AG20443 (cell line): ENCODE measurements around the gene CAMK1D.

Source experiments
- DNase-seq: peaks from one replicate; pipeline ENCODE4 v3.0.0; 2012; ENCODE audit warnings: low spot score, mixed read lengths

The CAMK1D gene

DNA sequence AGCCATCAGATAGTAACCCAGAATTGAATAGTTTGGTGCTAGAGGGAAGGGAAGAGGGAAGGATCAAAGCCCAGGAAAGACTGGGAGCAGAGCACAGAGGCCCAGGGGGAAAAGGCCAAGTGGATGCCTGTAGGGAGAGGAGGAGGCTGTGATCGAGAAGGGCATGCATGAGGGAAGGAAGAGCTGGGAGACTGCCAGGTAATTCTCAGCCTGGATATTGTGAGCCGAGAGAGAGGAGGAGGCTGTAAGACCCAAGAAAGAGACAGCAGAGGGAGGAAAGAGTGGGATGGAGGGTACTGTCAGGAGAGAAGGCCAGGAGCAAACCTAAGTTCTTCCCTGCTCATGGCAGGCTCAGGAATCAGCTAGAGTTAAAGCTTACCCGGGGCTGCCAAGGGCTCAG is 474.0 kb downstream of the CAMK1D start:
- no peak for DNase-seq

DNA sequence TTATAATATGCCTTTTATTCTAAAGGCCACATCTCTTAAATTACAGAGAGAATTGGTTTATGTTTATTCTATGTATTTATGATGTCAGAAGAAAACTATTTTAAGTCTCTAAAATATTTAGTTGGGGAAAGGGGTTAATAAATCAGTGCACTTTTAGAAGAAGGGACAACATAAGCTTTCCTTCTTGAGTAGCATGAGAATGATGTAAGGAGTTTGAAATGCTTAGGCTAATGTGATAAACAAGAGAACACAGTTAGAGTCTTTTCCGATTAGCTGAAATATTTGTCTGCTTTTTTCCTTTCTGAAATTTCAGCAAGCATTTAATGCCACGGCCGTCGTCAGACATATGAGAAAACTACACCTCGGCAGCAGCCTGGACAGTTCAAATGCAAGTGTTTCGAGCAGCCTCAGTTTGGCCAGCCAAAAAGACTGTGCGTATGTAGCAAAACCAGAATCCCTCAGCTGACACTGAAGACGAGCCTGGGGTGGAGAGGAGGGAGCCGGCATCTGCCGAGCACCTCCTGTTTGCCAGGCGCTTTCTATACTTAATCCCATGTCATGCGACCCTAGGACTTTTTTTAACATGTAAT is 476.0 kb downstream of the CAMK1D start:
- no peak for DNase-seq

DNA sequence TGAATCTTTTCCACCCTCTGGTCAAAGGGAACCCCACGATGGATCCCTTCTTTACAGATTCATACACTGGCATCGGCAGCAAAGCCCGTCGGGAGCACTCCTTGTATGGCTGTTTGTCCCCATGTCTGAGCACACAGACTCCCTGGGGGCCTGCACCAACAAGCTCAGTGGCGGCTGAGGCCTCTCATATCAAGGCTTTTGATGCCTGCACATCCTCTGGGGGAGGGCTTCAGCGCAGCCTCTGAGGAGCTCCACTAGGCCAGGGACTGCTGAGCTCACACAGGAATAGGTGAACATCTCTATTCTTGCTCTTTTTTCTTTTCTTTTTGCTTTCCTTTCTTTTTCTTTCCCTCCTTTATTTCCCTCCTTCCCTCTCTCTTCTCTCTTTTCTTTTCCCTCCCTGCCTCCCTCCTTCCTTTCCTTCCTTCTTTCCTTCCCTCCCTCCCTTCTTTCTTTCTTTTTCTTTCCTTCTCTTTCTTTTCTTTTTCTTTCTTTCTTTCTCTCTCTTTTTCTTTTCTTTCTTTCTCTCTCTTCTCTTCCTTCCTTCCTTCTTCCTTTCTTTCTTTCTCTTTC is 477.5 kb downstream of the CAMK1D start:
- DNase-seq, result no peak

DNA sequence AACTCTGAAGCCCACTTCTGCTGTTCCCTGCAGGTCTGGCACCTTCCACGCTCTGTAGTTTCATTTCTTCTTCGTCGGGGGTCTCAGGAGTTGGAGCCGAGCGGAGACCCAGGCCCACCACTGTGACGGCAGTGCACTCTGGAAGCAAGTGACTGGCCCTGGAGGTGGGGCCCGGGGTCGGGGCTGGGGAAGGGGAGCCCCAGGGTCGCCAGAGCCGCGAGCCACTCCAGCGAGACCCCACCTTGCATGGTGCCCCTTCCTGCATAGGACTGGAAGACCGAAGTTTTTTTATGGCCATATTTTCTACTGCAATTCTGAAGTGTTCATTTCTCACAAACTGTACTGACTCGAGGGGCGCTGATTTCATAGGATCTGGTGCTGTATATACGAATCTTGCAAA is 479.4 kb downstream of the CAMK1D start:
- no peak for DNase-seq

DNA sequence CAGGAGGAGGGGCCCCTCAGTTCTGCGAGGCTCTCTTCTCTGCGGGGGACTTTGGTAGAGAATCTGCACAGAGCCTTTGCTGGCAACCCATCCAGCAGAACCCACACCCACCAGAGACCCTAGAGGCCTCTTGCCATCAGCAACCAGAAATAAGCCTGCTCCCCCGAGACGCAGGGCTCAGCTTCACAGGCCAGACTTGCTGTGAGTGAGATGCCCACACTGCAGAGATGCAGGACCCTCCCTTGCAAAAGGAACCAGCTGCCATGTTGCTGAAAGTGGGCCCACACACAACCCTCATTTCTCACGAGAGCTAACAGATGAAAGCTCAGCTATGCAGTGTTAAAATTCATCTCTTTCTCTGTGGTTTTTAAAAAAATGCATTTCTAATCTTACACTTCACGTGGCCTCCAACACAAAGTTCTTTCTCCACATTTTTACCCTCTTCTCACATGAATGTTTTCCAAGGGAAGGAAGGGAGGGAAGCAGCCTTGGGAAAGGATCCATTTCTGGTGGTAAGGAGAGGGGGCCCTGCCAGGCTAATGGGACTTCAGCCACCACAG is 480.6 kb downstream of the CAMK1D start:
- DNase-seq, result no peak

DNA sequence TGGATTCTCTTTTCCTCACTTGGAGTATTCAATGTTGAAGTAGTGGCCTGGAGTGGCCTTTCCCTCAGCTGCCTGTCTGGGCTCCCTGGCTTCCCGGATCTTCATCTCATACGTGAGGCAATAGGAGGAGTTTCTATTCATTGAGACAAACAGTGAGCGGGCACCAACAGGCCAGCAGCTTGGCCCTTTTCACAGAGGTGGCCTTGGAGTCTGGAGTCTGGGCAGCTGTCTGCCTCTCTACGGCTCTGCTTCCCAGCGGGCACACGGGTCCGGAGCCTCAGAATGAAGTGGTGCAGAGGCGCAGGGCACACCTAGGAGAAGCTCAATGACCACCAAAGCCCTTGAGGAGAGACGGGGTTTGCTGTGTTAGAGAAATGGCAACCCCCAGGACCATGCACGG is 482.7 kb downstream of the CAMK1D start:
- DNase-seq, result no peak

DNA sequence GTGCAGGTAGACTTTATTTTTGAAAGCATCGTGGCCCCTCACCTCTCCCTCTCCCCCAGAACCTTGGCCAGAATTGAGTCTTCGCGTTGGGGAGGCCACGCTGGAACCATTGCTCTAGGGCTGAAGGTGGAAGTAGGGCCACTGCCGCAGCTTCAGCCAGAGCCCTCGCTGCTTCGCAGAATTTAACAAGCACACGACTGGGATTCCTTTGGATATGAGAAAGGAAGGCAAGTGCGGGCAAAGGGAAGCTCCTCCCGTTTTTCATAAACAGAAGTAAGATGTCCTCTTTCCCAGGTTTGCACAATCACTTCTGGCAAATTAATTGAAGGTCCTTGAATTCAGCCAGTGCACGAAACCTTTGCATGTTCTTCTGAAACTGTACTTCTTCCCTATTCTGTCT is 484.1 kb downstream of the CAMK1D start:
- no peak for DNase-seq

DNA sequence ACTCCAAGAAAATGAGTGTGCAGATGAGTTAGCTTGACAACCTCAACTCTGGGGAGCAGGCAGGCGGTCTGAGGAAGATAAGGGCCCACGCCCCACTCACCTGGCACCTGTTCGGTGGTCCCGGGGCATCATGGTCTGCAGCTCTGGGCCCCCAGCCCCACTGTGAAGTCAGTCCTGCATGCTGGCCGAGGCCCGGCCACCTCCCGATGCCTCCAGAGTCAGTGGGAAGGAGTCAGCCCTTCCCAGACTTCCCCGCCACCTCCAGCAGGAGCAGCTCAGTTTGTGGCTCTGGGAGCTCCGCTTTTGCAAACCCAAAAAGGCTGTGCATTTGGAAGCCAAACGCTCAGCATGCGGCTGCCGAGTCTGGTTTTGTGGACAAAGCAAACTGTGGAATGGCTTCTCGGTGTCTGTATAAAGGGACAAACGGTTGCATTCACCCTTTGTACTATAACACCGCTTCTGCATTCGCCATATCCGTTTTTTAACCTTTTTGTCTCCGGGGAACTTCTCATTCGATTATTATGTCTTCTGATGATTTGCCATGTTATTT is 484.8 kb downstream of the CAMK1D start:
- no peak for DNase-seq

DNA sequence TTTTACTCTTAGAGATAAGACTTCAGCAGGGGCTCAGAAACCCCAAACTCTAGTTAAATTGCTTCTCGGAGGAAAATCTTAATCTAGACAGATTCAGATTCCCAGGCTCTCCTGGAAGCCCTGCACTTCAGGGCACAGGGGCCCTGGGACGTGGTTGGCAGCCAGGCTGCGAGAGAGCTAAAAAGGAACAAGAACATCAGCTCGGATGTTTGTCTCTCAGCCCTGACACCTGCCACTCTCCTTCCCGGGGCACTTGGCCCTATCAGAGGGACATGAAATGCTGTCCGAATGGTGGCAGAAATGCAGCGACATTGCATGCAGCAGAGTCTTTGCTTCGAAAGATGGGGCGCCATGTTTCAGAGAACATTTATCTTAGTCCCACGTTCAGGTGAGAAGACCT is 485.4 kb downstream of the CAMK1D start:
- no peak for DNase-seq

DNA sequence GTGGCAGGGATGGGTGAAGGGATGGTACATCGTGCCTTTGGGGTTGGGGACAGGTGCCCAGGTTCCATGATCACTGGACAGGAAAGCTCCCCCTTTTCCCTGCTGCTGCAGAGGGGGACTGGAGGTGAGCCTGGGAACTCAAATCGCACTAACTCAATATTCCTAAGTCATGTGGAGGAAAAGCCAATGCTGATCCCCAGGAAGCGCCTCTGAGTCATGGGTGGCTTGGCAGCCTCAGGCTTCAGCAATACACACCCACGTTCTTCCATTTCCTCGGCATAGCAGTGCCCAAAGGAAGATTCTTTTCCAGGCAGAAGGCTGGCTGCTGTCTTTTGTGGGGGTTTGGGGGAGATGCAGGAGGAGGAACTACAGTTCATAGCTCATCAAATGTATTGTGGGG is 486.4 kb downstream of the CAMK1D start:
- DNase-seq, result peak; percentile 51

DNA sequence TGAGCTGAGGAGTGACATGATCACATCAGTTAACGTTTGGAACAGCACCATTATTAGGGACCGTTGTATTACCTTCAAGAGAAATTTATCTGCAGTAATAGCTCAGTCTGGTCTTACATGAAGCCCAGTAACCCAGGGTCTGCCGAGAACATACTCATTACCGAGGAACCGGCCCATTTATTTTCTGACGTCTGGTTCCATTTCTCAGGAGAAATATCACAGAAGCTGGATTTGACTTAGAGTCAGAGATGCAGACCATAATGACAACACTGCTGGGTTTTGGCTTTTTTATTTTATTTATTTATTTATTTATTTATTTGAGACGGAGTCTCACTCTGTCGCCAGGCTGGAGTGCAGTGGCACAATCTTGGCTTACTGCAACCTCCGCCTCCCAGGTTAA is 489.0 kb downstream of the CAMK1D start:
- DNase-seq, result no peak

DNA sequence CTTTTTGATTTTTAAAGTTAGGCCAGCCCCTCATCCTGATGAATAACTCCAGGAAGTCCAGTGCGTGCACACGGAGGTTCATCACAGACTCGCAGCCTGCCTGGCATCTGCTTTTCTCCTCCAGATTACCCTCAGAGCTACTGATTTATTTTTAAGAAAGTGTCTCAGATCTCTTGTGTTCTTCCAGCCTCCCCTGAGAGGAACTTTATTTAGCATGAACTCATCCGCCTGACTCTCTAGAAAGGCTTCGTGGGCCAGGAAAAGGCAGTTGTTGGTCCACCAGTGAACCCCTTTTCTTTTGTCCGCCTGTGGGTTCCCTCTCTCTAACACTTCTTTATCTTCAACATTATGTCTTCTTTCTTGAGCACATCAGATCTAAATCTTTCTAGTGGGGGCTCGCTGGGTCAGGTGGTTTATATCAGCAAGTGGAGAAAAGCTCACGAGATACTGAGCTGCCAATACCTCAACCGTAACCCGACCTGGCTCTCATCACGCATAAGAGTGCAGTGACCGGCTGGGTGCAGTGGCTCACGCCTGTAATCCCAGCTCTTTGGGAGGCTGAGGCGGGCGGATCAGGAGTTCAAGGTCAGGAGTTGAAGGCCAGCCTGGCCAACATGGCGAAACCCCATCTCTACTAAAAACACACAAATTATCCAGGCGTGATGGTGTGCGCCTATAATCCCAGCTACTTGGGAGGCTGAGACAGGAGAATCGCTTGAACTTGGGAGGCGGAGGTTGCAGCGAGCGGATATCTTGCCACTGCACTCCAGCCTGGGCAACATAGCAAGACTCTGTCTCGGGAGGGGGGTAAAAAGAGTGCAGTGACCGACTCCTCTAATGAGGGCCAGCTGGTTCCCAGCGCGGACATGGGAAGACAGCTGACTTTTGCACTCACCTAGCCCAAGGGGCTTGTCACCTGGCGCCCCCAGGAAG is 489.9 kb downstream of the CAMK1D start:
- no peak for DNase-seq

DNA sequence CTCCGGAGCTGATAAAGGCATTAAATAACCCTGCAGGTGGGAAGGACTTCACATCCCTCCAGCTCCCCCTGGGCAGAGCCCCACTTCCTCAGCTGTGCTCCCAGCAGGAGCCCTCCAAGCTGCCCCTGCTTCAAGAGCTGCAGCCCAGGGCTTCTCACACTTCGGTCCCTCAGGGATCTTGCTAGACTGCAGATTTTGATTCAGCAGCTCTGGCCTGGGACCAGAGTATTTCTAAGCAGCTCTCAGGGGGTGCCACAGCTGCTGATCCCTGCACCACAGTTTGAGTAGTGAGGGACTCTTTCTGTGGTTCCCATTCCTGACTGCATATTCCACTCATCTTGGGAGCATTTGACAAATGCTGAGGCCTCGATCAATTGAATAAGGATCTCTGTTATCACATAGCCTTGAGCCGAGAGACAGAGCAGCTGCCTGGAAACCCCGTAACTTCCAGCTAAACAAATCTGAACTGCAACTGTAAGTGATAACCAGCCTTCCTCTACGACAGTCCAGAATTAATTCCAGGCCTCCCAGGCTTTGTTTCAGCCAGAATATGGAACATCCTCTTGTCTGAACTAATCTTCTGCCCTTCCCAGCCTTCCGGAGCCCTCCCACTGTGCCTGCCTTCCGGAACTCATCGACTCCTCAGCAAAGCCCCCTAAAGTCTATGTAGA is 490.7 kb downstream of the CAMK1D start:
- no peak for DNase-seq

DNA sequence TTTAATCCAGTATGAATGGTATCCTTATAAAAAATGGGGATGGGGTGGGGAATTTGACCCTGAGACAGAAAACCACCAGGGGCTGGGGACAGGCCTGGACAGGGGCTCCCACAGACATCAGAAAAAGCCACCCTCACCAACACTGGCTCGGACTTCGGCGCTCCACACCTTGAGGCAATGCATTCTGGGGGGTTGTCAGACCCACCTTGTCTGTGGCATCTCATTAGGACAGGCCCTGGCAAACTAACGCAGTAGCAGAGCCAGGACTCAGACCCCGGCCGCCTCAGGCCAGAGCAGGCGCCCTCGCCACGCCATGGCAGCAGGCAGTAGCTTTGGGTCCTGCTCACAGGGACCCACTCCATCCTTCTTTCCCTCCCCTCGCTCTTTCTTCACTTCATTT is 492.1 kb downstream of the CAMK1D start:
- DNase-seq, result no peak

DNA sequence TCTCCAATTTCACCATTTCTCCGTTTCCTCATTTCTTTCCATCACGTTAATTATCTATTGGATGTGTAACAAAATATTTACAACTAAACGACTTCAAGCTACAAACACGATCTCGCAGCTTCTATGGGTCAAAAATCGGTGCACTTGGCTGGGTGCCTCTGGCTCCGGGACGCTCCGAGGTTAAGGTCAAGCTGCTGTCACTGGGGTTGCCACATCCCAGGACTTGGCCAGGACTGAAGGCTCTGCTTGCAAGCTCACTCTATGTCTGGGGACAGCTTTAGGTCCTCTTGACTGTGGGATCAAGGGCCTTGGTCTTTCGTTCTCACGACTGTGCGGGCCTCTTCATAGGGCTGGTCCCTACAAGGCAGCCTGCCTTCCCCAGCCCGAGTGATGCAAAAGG is 492.5 kb downstream of the CAMK1D start:
- no peak for DNase-seq

DNA sequence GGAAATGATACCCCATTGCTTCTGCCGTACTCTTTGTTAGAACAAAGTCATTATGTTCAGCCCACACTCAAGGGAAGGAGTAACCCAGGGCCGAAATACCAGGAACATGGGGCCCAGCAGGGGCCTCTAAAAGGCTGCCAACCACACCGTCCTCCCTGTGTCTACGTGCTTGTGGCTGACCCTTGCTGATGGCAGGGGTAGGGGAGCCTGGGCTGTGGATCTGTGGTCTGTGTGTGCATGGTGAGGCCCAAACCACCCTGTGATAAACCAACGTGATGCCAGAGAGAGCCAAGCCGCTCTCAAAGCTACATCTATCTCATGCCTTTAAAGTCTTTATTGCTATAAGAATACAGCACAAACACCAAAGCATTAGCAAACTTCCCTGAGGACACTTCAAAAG is 493.0 kb downstream of the CAMK1D start:
- DNase-seq, result no peak

DNA sequence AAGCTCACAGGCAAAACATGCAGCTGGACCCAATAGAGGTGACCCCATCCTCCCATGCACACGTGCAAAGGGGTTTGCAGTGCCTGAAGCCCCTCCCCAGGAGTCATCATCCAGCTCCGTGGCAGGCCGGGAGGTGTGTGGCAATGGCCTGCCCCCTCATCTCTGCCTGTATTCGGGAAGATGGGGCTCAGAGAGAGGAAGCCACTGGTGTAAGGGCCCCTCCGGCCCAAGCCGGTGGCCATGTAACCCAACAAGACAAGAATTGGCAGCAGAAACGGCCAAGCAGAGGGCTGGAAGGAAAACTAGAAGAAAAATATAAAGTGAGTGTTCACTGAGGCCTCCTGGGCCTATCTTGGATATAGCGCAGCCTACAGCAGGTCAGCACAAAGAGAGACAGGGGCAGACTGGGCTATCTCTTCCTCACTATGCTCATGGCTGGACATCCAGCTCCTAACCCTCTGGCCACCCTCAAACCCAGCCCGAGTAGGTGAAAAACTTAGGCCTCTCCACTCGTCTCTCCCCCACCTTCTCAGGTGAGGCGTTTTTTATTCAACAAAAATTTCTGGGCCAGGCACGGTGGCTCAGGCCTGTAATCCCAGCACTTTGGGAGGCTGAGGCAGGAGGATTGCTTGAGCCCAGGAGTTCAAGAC is 494.1 kb downstream of the CAMK1D start:
- DNase-seq, result no peak

DNA sequence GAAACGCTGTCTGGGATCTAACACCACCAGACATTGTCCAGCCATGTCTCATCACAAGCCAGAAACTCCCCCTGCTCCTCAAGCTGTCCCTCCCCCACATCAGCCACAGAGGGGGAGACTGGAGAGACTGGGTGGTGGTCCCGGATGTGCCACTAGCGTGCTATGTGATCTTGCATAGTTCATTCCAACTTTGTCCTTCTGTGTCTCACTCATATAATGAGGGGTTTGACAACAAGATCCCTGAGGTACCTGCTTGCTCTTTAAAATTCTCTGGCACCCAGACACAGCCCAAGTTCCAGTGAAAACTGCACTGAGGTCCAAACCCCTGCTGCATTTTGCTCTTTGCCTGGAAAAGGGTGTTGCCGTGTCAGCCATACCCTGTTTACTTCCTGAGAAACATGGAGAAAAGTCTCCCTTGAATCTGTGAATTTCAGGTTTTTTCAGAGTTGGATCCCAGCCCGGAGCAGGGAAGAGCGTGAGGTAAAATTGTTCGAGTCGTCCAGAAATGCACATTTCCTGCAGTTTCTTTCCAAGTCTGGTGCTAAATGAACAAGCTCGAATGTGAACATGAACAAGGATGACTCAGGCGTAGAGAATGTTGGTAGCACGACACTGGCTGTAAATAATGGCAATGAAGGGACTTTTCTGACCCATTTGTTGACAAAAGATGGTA is 495.6 kb downstream of the CAMK1D start:
- DNase-seq, result peak; percentile 60

DNA sequence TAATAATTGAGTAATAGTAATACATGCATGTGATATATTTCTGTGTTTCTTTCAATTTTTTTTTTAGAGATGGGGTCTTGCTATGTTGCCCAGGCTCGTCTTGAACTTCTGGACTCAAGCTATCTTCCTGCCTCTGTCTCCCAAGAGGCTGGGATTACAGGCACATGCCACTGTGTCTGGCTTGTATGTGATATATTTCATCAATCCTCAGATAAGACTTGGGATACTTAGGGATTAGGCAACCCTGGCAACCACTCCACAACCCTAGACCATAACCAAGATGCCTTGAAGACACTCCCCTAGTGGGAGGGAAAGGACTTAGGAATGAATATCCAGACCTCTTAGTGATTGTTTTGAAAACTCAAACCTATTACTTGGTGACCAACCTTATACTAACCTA is 497.4 kb downstream of the CAMK1D start:
- no peak for DNase-seq

DNA sequence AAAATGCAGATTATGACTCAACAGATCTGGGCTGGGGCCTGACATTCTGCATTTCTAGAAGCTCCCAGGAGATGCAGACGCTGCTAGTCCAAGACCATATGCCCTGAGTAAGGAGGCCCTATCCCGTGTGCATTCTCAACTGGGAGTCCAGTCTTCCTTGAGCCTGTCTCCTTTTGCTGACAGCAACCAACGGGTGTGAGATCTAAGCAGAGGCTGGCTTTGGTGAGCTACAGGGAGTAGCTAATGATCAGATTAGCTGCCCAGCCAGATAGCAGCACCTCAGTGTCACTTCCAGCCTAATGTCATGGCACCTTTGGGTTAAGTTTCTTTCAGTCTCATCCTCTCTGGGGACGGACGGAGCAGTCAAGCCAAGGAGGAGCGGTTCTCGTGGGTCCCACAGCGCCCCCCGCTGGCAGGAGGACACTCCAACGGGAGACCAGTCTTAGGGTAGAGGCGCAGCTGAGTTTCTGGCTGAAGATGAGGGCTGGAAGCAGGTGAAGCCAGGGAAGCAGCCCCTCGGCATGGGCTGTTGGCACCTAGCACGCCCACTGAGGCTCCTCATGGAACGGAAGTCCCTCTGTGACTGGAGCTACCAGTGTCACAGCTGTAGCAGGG is 498.1 kb downstream of the CAMK1D start:
- DNase-seq, result no peak
